ENCODE measurements around the gene SMYD3. TPM values are rescaled to one million over a fixed set of nuclear protein-coding genes. Genes with fewer than 3 reads are reported as not detected.

Gene SMYD3
- total and polyA plus RNA-seq, 9 of the 15 experiments (the other 6 are each of a cell fraction or from before 2014, with no cell fraction given): 128 to 440 (median 197) TPM

DNA sequence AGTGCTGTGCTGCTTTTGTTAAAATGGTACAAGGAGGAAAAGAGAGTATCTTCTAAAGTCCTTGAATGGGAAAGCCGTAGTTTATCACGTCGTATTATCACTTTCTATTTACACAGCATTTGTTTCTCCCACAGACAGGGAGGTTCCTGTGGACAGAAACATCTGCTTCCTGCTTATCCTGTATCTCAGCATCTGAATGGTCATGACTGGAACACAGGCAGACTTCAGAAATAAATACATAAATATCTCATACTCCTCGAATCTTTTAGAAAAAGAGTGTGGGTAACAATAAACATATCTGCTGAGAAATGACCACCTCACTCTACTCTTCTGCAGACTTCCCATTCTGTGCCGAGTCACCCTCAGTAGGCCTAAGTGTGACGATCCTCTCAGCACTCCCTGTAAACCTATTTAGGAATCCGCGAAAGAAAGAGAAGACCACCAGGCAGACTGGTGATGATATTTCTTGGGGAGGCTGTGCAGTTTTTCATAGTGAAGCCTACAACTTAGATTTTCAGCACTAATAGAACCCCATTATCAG, 393.5 kb downstream of the SMYD3 start (continued):
- TF ChIP-seq, protein P1, sequence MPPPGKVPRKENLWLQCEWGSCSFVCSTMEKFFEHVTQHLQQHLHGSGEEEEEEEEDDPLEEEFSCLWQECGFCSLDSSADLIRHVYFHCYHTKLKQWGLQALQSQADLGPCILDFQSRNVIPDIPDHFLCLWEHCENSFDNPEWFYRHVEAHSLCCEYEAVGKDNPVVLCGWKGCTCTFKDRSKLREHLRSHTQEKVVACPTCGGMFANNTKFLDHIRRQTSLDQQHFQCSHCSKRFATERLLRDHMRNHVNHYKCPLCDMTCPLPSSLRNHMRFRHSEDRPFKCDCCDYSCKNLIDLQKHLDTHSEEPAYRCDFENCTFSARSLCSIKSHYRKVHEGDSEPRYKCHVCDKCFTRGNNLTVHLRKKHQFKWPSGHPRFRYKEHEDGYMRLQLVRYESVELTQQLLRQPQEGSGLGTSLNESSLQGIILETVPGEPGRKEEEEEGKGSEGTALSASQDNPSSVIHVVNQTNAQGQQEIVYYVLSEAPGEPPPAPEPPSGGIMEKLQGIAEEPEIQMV (tag; conservative IDR thresholded peaks at IDR 0.05; ENCODE audit: low read depth): no peak
- no peak for TF ChIP-seq ZNF324 (CRISPR knock-in tag; IDR thresholded peaks at IDR 0.05)
- TF ChIP-seq HMG20A (CRISPR knock-in tag; conservative IDR thresholded peaks at IDR 0.05): no peak
- no peak for TF ChIP-seq ARID2 (IDR thresholded peaks at IDR 0.05)
- TF ChIP-seq ZNF444 (CRISPR knock-in tag; IDR thresholded peaks at IDR 0.05): no peak
- no peak for TF ChIP-seq GTF2B (IDR thresholded peaks at IDR 0.05; ENCODE audit: extremely low read depth, insufficient read length)
- no peak for TF ChIP-seq CBX1 (IDR thresholded peaks at IDR 0.05; ENCODE audit: low read depth)
- no peak for TF ChIP-seq ZC3H4 (CRISPR knock-in tag; IDR thresholded peaks at IDR 0.05; ENCODE audit: borderline replicate concordance)
- TF ChIP-seq FOXM1 (IDR thresholded peaks at IDR 0.05; ENCODE audit: low read depth): peak; percentile 79
- no peak for TF ChIP-seq FOXM1 (CRISPR knock-in tag; IDR thresholded peaks at IDR 0.05; ENCODE audit: low read depth)
- TF ChIP-seq, protein P2, sequence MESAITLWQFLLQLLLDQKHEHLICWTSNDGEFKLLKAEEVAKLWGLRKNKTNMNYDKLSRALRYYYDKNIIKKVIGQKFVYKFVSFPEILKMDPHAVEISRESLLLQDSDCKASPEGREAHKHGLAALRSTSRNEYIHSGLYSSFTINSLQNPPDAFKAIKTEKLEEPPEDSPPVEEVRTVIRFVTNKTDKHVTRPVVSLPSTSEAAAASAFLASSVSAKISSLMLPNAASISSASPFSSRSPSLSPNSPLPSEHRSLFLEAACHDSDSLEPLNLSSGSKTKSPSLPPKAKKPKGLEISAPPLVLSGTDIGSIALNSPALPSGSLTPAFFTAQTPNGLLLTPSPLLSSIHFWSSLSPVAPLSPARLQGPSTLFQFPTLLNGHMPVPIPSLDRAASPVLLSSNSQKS (CRISPR knock-in tag; IDR thresholded peaks at IDR 0.05): no peak
- no peak for TF ChIP-seq ZNF407 (IDR thresholded peaks at IDR 0.05; ENCODE audit: low read depth)
- no peak for TF ChIP-seq CEBPG (CRISPR knock-in tag; IDR thresholded peaks at IDR 0.05)
- TF ChIP-seq CEBPG (tag; conservative IDR thresholded peaks at IDR 0.05 in 1 of 2, IDR thresholded peaks at IDR 0.05 in 1 of 2): no peak
- TF ChIP-seq CCNT2 (IDR thresholded peaks at IDR 0.05; ENCODE audit: borderline replicate concordance, extremely low read depth, insufficient read length, low read depth, low read length): peak; percentile 55
- TF ChIP-seq MBD2 (IDR thresholded peaks at IDR 0.05; ENCODE audit: borderline replicate concordance, low read depth): no peak
- TF ChIP-seq HNRNPUL1 (IDR thresholded peaks at IDR 0.05; ENCODE audit: low read length): no peak
- no peak for TF ChIP-seq ELF4 (CRISPR knock-in tag; IDR thresholded peaks at IDR 0.05)

Measured in K562 (cell line).